K562 (cell line): ENCODE data around the gene NBR1. TPM values are rescaled to one million over a fixed set of nuclear protein-coding genes. Genes with fewer than 3 reads are reported as not detected.

ENCODE experiments used
- ATF7 ChIP-seq: fragments of 450-650 bp; IDR thresholded peaks from 2 replicates; pipeline ENCODE4 v1.7.1; 2014; ENCODE audit warnings: mild to moderate bottlenecking, moderate library complexity
- BCOR ChIP-seq: fragments of 450-650 bp; IDR thresholded peaks from 2 replicates; pipeline ENCODE4 v1.6.1; 2016
- CC2D1A ChIP-seq: fragments of 450-650 bp; IDR thresholded peaks from 2 replicates; pipeline ENCODE4 v1.6.1; 2017; ENCODE audit warnings: mild to moderate bottlenecking
- DMBX1 ChIP-seq: fragments of 250-450 bp; sonication (Bioruptor Pico); IDR thresholded peaks from 2 replicates; pipeline ENCODE4 v1.8.0; 2022; ENCODE audit warnings: inconsistent platforms, mild to moderate bottlenecking, moderate library complexity, borderline replicate concordance
- EP300 ChIP-seq: IDR thresholded peaks from 2 replicates; pipeline ENCODE4 v1.6.1; 2012; ENCODE audit warnings: low read length, improper control_type of control experiment
- ETV1 ChIP-seq: fragments of 450-650 bp; conservative IDR thresholded peaks from 2 replicates; pipeline ENCODE4 v1.6.1; 2016; ENCODE audit warnings: missing genetic modification characterization, control low read depth, low read depth, missing compliant biosample characterization
- KDM5B ChIP-seq: fragments of 200-600 bp; sonication (generic); IDR thresholded peaks from 2 replicates; pipeline ENCODE4 v1.6.1; 2012; ENCODE audit warnings: low read depth, mild to moderate bottlenecking, moderate library complexity, low read length, control low read depth, inconsistent platforms; ENCODE audit not compliant: insufficient replicate concordance
- MTA2 ChIP-seq: fragments of 450-650 bp; IDR thresholded peaks from 2 replicates; pipeline ENCODE4 v1.6.1; 2016; ENCODE audit warnings: low read depth
- PML ChIP-seq: IDR thresholded peaks from 2 replicates; pipeline ENCODE4 v1.6.1; 2012; ENCODE audit warnings: low read length, inconsistent platforms
- RAD51 ChIP-seq: fragments of 450-650 bp; IDR thresholded peaks from 2 replicates; pipeline ENCODE4 v1.7.1; 2016; ENCODE audit warnings: low read depth, mild to moderate bottlenecking, borderline replicate concordance
- SMARCA5 ChIP-seq: fragments of 450-650 bp; IDR thresholded peaks from 2 replicates; pipeline ENCODE4 v1.6.1; 2016
- YY1 ChIP-seq, 3 experiments: IDR thresholded peaks; 2 replicates each; pipeline ENCODE4 v1.6.1; 2011; ENCODE audit warnings: low read length in 2 of 3, mild to moderate bottlenecking in 2 of 3, moderate library complexity in 2 of 3, borderline replicate concordance in 1 of 3, control low read depth in 1 of 3, low read depth in 1 of 3; ENCODE audit not compliant: insufficient read depth in 3 of 3, insufficient replicate concordance in 2 of 3, control insufficient read depth in 1 of 3, insufficient read length in 1 of 3; ENCODE audit errors: extremely low read depth in 1 of 3
- ZNF175 ChIP-seq: fragments of 200-800 bp; sonication (Bioruptor generic); IDR thresholded peaks from 2 replicates; pipeline ENCODE4 v1.6.1; 2016; ENCODE audit warnings: low read depth, mild to moderate bottlenecking, missing genetic modification characterization, missing compliant biosample characterization
- ZNF23 ChIP-seq: fragments of 250-450 bp; sonication (Bioruptor Pico); IDR thresholded peaks from 2 replicates; pipeline ENCODE4 v1.4.0; 2020; ENCODE audit warnings: mild to moderate bottlenecking
- ZNF75A ChIP-seq: fragments of 450-650 bp; formaldehyde crosslinking; IDR thresholded peaks from 2 replicates; pipeline ENCODE4 v1.4.0; 2020; ENCODE audit warnings: mild to moderate bottlenecking
- ZNF76 ChIP-seq: fragments of 250-450 bp; sonication (Bioruptor Pico); IDR thresholded peaks from 2 replicates; pipeline ENCODE4 v1.4.0; 2020; ENCODE audit warnings: mild to moderate bottlenecking, moderate library complexity, borderline replicate concordance
- ZNF79 ChIP-seq: fragments of 250-450 bp; sonication (Bioruptor Pico); IDR thresholded peaks from 2 replicates; pipeline ENCODE4 v1.4.0; 2020; ENCODE audit warnings: low read depth, mild to moderate bottlenecking, moderate library complexity
- polyA plus RNA-seq, 8 experiments: library from polyadenylated mRNA; depleted of rRNA in 4 of 8; stranded (reverse) in 5 of 8; unstranded in 3 of 8; fragments of >200 nt; fragmentation: Nextera tagmentation in 2 of 8; fragmentation: Illumina TruSeq in 1 of 8; extraction: Ambion mirVana in 2 of 8; extraction: Trizol in 1 of 8; gene quantifications; 2 replicates each; pipeline versions ENCODE4 v1.2.1 to v1.2.3, GENCODE V29; 2011 to 2014; ENCODE audit warnings: inconsistent platforms in 1 of 8, missing spikeins in 1 of 8
- total RNA-seq, 7 experiments: library from RNA; depleted of rRNA in 6 of 7; stranded (reverse); fragments of >200 nt in 6 of 7; fragmentation: Illumina TruSeq in 2 of 7; extraction: Trizol in 2 of 7; gene quantifications; 2 replicates each; pipeline versions ENCODE4 v1.2.1 to v1.2.3, GENCODE V29; 2011 to 2021; ENCODE audit warnings: low replicate concordance in 1 of 7
- TF ChIP-seq, protein P1 (sequence below): fragments of 250-450 bp; sonication (Bioruptor Pico); IDR thresholded peaks from 2 replicates; pipeline ENCODE4 v1.8.0; 2022; ENCODE audit warnings: inconsistent platforms, mild to moderate bottlenecking, moderate library complexity, borderline replicate concordance
- TF ChIP-seq, protein P2 (sequence below): fragments of 450-650 bp; formaldehyde crosslinking; IDR thresholded peaks from 2 replicates; pipeline ENCODE4 v1.4.0; 2022; ENCODE audit warnings: mild to moderate bottlenecking, moderate library complexity
- TF ChIP-seq, protein P3 (sequence below): fragments of 250-450 bp; sonication (Bioruptor Pico); IDR thresholded peaks from 2 replicates; pipeline ENCODE4 v1.5.0; 2021; ENCODE audit warnings: mild to moderate bottlenecking, moderate library complexity
- TF ChIP-seq, protein P4 (sequence below): sonication (generic); formaldehyde crosslinking; IDR thresholded peaks from 2 replicates; pipeline ENCODE4 v1.8.1; 2022; ENCODE audit warnings: missing genetic modification reagents

Gene NBR1
- total and polyA plus RNA-seq, 9 of the 15 experiments (the other 6 are each of a cell fraction or from before 2014, with no cell fraction given) = 4.2 to 70.1 (median 39.9) TPM

DNA sequence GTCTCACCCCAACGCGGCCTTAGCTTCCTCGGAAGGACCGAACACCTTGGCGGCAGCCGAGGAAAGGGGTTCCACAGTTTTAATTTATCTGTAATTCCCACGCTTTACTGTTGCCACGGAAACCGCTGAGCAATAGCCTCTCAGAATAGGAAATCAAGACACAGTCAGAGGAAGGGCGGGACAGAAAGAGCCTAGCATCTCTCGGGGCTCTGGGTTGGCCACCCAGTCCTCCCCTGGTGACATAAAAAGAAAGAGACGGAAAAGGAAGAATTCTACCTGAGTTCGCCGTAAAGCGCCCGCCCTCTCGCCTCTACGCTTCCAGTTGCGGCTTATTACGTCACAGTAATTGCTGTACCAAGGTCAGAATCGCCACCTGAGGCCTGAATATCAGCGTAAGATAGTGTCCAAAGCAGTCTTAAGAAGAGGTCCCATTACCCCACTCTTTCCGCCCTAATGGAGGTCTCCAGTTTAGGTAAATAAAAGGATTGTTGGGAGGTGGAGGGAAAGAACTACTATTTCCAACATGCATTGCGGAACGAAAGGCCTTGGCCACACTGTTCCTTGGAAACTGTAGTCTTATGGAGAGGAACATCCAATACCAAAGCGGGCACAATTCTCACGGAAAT lies 761 bp upstream of the NBR1 start (continued):
- TF ChIP-seq KDM5B (peak; percentile 33), ATF7 (peak; percentile 97), ZNF76 (CRISPR knock-in tag) (no peak), CC2D1A (no peak), MTA2 (no peak), BCOR (0 out of 2 replicates have a peak, but pooled peaks have one; percentile 9), PML (peak; percentile 73), DMBX1 (CRISPR knock-in tag) (0 out of 2 replicates have a peak, but pooled peaks have one; percentile 49), ZNF23 (no peak), EP300 (peak; percentile 37; the same call in 1 of the 2 replicates), YY1 (IDR thresholded peaks at IDR 0.05; ENCODE audit: borderline replicate concordance in 1 of 3, control insufficient read depth in 1 of 3, extremely low read depth in 1 of 3, insufficient read depth in 3 of 3, insufficient read length in 1 of 3, insufficient replicate concordance in 2 of 3, low read depth in 1 of 3, low read length in 2 of 3) (peak in 1 of 3 experiments; percentile 8), ZNF175 (no peak), RAD51 (peak; percentile 6; the same call in 1 of the 2 replicates), ZNF79 (CRISPR knock-in tag) (no peak), SMARCA5 (no peak), ETV1 (tag) (0 out of 2 replicates have a peak, but pooled peaks have one; percentile 30), ZNF75A (CRISPR knock-in tag) (no peak)
- TF ChIP-seq, protein P1, sequence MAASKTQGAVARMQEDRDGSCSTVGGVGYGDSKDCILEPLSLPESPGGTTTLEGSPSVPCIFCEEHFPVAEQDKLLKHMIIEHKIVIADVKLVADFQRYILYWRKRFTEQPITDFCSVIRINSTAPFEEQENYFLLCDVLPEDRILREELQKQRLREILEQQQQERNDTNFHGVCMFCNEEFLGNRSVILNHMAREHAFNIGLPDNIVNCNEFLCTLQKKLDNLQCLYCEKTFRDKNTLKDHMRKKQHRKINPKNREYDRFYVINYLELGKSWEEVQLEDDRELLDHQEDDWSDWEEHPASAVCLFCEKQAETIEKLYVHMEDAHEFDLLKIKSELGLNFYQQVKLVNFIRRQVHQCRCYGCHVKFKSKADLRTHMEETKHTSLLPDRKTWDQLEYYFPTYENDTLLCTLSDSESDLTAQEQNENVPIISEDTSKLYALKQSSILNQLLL (CRISPR knock-in tag) = no peak
- TF ChIP-seq, protein P2, sequence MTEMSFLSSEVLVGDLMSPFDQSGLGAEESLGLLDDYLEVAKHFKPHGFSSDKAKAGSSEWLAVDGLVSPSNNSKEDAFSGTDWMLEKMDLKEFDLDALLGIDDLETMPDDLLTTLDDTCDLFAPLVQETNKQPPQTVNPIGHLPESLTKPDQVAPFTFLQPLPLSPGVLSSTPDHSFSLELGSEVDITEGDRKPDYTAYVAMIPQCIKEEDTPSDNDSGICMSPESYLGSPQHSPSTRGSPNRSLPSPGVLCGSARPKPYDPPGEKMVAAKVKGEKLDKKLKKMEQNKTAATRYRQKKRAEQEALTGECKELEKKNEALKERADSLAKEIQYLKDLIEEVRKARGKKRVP (CRISPR knock-in tag) = peak; percentile 53; the same call in 1 of the 2 replicates
- TF ChIP-seq, protein P3, sequence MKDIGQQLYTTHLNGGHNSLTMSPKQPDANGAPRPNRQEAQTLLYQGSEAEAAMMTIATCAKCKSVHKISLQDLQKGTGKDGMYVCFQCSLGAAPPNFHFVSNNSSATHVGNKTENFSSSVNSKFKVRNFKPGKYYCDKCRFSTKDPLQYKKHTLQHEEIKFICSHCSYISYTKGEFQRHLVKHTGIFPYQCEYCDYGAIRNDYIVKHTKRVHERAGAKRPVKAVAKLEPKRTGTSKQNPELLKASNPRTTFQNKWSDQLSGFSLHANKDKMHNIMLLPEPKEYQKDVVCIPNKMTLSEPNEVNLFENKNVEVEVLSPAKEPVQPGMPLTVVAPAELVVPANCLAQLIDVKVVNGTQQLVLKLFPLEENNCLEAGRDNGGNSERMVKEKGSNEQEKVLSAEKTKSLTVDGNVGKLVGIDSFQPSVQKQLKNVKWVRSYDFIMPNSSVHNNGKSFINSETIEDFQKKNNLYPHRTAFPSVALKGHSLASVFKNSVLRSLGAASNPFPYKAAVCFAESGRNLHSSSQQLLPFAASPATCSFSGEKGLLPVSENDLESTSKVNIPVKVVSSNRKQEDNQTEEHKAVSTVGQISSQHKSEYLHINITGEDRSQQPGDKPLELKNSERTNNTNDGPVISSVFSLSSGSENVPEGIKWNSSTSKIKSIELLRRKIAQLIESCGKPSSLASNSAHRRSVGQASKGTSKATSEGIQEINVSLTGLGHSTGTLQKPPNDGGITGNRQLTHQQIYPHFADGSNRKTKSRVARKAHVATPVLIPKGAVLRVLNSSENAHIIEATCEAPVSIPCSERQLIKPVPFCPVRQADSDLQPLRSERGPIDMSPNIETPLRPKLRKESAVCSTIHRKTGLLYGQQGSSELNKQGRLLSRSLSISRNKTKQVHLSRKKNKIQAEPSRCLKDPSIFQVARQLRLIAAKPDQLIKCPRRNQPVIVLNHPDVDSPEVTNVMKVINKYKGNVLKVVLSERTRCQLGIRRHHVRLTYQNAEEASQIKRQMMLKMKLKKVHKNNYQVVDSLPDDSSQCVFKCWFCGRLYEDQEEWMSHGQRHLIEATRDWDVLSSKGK (CRISPR knock-in tag) = no peak
- TF ChIP-seq, protein P4, sequence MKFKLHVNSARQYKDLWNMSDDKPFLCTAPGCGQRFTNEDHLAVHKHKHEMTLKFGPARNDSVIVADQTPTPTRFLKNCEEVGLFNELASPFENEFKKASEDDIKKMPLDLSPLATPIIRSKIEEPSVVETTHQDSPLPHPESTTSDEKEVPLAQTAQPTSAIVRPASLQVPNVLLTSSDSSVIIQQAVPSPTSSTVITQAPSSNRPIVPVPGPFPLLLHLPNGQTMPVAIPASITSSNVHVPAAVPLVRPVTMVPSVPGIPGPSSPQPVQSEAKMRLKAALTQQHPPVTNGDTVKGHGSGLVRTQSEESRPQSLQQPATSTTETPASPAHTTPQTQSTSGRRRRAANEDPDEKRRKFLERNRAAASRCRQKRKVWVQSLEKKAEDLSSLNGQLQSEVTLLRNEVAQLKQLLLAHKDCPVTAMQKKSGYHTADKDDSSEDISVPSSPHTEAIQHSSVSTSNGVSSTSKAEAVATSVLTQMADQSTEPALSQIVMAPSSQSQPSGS = no peak
